Mucosa of stomach (tissue), 1 donor: Measurements from ENCODE around the gene KCTD20.
"Not testable (repeated sequence)": the region's sequence is repeated elsewhere in the genome, so short reads cannot be mapped to it uniquely, and the experiment has no call there.

Experiments used
- H3K27me3 ChIP-seq: one replicate; pipeline ENCODE4 v1.7.0; 2013; ENCODE audit warnings: mild to moderate bottlenecking, low read length; ENCODE audit not compliant: control insufficient read depth, insufficient read depth
- H3K36me3 ChIP-seq: one replicate; pipeline ENCODE4 v1.7.0; 2013; ENCODE audit warnings: low read length; ENCODE audit not compliant: control insufficient read depth, insufficient read depth
- H3K4me1 ChIP-seq: one replicate; pipeline ENCODE4 v1.7.0; 2013; ENCODE audit warnings: mild to moderate bottlenecking, low read length; ENCODE audit not compliant: control insufficient read depth, insufficient read depth
- H3K4me3 ChIP-seq: one replicate; pipeline ENCODE4 v1.7.0; 2013; ENCODE audit warnings: low read length
- H3K9ac ChIP-seq: one replicate; pipeline ENCODE4 v1.7.0; 2013; ENCODE audit warnings: mild to moderate bottlenecking, low read length, moderate library complexity
- H3K9me3 ChIP-seq: one replicate; pipeline ENCODE4 v1.7.0; 2013; ENCODE audit warnings: mild to moderate bottlenecking, low read length, moderate library complexity; ENCODE audit not compliant: control insufficient read depth
- donor health status: Pancreatic carcinoma.

The KCTD20 gene

DNA sequence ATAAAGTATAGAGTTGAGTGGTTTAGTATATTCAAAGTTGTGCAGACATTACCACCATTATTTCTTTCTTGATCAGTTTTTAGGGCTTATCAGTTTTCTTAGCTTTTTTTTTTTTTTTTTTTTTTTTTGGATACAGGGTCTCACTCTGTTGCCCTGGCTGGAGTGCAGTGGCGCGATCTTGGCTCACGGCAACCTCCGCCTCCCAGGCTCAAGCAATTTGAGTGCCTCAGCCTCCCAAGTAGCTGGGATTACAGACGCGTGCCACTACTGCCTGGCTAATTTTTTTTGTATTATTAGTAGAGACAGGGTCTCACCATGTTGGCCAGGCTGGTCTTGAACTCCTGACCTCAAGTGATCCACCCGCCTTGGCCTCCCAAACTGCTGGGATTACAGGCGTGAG lies 10.1 kb downstream of the KCTD20 start:
- H3K4me3 ChIP-seq, H3K4me1 ChIP-seq, H3K9ac ChIP-seq, H3K36me3 ChIP-seq, H3K27me3 ChIP-seq, H3K9me3 ChIP-seq: not testable (repeated sequence)

DNA sequence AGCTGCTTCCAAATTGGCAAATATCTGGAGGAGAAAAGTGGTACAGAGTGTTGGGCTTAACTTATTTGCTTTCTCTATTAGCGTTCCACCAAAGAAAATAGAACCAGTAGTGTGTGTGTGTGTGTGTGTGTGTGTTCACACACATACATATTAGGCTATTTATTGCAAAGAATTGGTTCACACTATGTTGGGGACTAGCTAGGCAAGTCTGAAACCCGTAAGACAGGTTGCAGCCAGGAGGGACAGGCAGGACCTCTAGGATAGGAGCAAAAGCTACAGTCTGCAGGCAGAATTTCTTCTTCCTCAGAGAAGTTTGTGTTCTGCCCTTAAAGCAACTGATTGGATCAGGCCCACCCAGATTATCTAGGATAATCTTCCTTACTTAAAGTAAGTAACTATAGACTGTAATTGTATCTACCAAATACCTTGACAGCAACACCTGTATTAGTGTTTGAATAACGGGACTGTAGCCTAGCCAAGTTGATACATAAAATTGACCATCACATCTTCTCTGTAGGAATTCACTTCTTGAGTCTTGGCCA lies 12.8 kb downstream of the KCTD20 start:
- H3K27me3 ChIP-seq: no peaks in the 10 kb centered on the region
- no peaks in the 10 kb centered on the region for H3K36me3 ChIP-seq
- no peak overlapping the region for H3K4me3 ChIP-seq
- no peaks in the 10 kb centered on the region for H3K9me3 ChIP-seq
- H3K9ac ChIP-seq: no peak overlapping the region
- H3K4me1 ChIP-seq: no peaks in the 10 kb centered on the region

DNA sequence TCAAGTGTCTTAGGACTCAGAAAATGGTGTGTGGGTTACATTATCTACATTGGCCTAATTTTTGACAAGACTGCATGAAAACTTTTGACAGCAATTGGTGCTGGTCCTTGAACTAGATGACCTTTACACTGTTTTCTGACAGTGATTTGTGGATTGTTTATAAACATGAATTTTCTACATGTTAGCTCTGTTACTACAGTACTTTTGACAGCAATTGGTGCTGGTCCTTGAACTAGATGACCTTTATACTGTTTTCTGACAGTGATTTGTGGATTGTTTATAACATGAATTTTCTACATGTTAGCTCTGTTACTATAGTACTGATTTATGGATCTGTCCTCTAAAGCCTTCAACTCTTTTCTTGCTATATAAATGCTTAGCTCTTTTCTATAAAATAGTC lies 16.7 kb downstream of the KCTD20 start:
- Histone ChIP-seq H3K9me3 (no peaks in the 10 kb centered on the region), H3K4me3 (no peak overlapping the region), H3K9ac (no peak overlapping the region), H3K36me3 (no peaks in the 10 kb centered on the region), H3K27me3 (no peaks in the 10 kb centered on the region), H3K4me1 (no peaks in the 10 kb centered on the region)

DNA sequence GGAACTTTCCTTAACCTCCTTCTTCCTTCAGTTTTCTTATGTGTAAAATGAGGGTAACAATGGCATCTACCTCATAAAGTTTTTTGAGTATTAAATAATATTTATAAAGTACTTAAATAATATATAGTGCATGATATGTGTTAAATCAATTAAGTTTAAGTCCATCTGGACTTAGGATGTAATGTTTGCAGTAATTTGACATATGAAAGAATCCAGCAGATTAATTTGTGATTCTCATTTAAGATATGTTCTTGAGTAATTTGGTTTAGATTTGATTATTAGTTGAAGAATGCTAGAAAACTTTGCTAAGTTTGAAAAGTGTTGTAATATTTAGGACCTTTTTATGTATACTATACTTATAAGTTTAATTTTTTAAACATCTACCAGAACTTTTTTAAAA lies 18.1 kb downstream of the KCTD20 start:
- no peak overlapping the region for H3K4me3 ChIP-seq
- no peaks in the 10 kb centered on the region for H3K9me3 ChIP-seq
- no peak overlapping the region for H3K9ac ChIP-seq
- H3K27me3 ChIP-seq: no peaks in the 10 kb centered on the region
- H3K36me3 ChIP-seq: no peaks in the 10 kb centered on the region
- no peaks in the 10 kb centered on the region for H3K4me1 ChIP-seq

DNA sequence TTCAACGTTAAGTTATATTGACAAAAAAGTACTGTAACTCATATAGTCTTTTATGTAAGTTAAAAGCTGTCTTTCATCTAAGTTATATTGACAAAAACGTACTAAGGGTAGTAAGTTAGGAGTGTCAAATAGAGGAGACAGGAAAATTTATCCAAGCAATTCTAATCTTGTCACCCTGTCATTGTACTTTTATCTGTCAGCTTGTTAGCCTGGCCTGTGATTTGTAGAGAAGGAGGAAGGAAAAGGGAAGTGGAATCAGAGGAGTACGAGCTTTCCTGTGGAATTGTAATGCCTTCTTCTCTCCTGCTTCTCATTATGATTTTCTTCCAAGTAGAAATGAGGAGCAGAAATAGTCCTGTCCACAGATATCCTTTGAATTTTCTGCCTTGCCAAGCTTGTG lies 18.8 kb downstream of the KCTD20 start:
- Histone ChIP-seq H3K36me3 (no peaks in the 10 kb centered on the region), H3K27me3 (no peaks in the 10 kb centered on the region), H3K4me1 (no peaks in the 10 kb centered on the region), H3K9ac (no peak overlapping the region), H3K9me3 (no peaks in the 10 kb centered on the region), H3K4me3 (no peak overlapping the region)

DNA sequence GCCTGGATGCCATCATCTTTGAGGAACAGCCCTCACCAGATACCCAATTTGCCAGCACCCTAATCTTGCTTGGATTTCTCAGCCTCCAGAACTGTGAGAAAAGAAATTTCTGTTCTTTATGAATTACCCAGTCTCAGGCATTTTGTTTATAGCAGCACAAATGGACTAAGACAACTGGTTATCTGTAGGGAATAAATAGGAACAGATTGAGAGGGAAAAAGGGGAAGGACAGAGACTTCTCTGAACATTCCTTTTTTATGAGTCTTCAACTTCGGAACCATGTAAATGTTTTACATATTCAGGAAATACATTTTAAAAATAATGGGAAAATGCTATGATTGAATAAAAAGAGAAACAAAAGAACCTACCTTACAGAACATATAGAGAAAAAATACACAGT lies 20.9 kb downstream of the KCTD20 start:
- no peaks in the 10 kb centered on the region for H3K9me3 ChIP-seq
- no peaks in the 10 kb centered on the region for H3K36me3 ChIP-seq
- H3K27me3 ChIP-seq: no peaks in the 10 kb centered on the region
- no peak overlapping the region for H3K4me3 ChIP-seq
- H3K9ac ChIP-seq: no peak overlapping the region
- no peaks in the 10 kb centered on the region for H3K4me1 ChIP-seq

DNA sequence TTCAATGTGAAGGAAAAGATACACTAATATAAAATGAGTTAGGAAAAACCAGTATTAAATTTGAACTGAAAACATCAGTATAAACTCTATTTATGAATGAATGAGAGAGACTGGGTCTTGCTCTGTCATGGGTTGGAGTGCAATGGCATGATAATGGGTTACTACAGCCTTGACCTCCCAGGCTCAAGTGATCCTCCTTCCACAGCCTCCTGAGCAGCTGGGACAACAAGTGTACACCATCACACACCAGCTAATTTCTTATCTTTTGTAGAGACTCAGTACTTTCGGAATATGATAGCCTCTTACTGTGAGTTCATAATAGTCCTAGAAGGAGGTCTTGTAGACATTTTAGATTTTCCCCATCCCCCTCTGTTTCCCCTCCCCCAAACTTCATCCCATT lies 21.4 kb downstream of the KCTD20 start:
- H3K36me3 ChIP-seq: no peaks in the 10 kb centered on the region
- H3K4me1 ChIP-seq: no peaks in the 10 kb centered on the region
- no peaks in the 10 kb centered on the region for H3K9me3 ChIP-seq
- no peak overlapping the region for H3K4me3 ChIP-seq
- no peak overlapping the region for H3K9ac ChIP-seq
- H3K27me3 ChIP-seq: no peaks in the 10 kb centered on the region

DNA sequence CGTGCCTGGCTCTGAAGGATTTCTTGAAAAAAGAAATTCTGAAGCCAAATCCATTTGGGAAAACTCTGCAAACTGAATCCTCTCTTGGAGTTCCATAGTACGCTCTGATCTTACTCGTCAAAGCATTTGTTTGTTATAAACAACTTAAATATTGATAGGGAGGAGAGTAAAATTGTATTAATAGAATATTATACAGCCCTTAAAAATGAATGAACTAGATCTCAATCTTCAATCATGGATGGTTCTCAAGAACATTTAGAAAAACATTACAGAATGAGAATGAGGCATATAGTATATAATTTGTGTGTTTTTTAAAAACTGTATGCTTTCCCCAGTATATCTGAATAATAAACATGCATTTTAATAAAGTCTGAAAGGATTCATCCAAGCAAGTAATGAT lies 24.8 kb downstream of the KCTD20 start:
- no peaks in the 10 kb centered on the region for H3K27me3 ChIP-seq
- no peaks in the 10 kb centered on the region for H3K36me3 ChIP-seq
- H3K4me3 ChIP-seq: no peak overlapping the region
- H3K4me1 ChIP-seq: no peaks in the 10 kb centered on the region
- H3K9ac ChIP-seq: no peak overlapping the region
- no peaks in the 10 kb centered on the region for H3K9me3 ChIP-seq

DNA sequence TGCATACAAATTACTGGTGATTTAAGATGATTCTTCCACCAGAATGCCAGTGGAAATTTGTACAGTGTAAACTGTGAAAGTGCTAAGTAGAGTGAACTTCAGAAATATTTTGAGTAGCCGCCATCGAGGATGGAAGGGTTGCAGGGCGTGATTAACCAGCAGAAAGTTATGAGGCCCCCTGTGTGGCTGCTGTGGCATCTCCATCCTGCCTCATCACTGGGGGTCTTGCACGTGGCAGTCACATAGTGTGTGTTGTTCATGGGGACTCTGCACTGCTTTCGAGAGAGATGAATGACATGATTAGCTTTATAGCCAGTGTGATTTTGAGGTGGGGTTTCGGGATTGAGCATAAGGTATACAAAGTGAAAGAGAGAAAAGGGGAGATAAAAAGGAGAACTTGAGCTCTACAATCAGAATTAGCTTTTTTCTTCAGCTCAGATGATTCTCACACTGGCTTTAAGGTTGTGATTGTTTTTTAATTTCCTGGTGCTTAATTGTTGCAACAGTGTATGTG lies 26.4 kb downstream of the KCTD20 start:
- Histone ChIP-seq H3K9ac (no peak overlapping the region), H3K36me3 (no peaks in the 10 kb centered on the region), H3K4me3 (no peak overlapping the region), H3K4me1 (no peaks in the 10 kb centered on the region), H3K27me3 (no peaks in the 10 kb centered on the region), H3K9me3 (no peaks in the 10 kb centered on the region)

DNA sequence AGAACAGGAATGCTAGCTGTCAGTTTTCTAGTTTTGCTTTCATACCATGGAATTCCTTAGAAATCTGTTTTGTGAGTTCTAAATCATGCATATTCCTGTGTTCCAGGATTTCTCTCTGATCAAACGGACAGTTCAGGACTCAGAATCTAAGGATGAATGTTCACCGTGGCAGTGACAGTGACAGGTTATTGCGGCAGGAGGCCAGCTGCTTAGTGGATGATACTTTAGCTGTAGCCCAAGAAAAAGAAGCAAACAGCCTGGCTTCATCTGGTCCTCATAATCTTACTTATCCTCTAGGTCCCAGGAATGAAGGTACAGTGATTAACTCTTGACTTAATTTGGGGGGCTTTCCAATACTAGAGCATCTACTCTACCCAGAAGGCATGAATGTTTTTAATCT lies 27.1 kb downstream of the KCTD20 start:
- no peak overlapping the region for H3K9ac ChIP-seq
- H3K36me3 ChIP-seq: no peaks in the 10 kb centered on the region
- no peaks in the 10 kb centered on the region for H3K27me3 ChIP-seq
- H3K4me3 ChIP-seq: no peak overlapping the region
- no peaks in the 10 kb centered on the region for H3K9me3 ChIP-seq
- H3K4me1 ChIP-seq: no peaks in the 10 kb centered on the region

DNA sequence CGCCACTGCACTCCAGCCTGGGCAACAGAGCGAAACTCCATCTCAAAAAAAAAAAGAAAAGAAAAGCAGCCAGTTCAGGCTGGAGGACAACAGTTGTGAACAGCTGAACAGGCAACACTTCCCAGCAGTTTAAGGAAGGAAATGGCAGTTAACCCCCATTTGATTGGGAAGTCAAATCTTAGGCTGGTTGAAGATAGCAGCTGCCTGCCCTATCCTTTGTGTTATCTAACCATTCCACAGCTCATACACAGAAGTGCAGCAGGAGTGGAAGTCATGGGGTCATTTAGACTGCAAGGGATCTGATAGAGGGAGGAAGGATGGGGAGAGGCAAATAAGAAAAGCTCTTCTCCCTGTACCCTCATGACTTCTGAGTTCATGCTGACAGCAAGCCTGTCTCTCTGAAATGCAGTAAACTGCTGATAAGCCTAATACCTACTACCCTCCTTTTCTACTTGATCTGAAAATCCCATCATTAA lies 35.3 kb downstream of the KCTD20 start:
- H3K4me3 ChIP-seq: no peak overlapping the region
- no peaks in the 10 kb centered on the region for H3K36me3 ChIP-seq
- H3K9me3 ChIP-seq: no peaks in the 10 kb centered on the region
- no peak overlapping the region for H3K9ac ChIP-seq
- H3K4me1 ChIP-seq: no peaks in the 10 kb centered on the region
- H3K27me3 ChIP-seq: no peaks in the 10 kb centered on the region

DNA sequence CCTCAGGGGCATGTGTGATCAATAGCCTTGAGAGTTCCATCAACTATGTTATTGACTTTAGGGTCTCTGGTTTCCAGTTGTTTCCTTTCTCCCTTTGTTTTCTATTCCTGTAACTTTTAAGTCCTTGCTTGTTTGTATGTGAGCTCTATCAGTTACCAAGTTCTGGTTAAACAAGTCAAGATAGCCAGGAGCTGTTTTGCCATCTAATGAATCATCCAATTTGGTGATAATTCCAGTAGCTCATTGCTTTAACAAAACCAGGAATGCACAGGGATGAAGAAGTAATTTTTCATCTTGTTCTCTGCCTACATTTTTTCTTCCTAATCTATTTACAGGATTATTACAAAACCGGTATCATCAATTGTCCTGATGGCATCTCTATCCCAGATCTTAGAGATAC lies 36.5 kb downstream of the KCTD20 start:
- Histone ChIP-seq H3K4me1 (no peaks in the 10 kb centered on the region), H3K4me3 (no peak overlapping the region), H3K36me3 (no peaks in the 10 kb centered on the region), H3K9me3 (no peaks in the 10 kb centered on the region), H3K9ac (no peak overlapping the region), H3K27me3 (no peaks in the 10 kb centered on the region)

DNA sequence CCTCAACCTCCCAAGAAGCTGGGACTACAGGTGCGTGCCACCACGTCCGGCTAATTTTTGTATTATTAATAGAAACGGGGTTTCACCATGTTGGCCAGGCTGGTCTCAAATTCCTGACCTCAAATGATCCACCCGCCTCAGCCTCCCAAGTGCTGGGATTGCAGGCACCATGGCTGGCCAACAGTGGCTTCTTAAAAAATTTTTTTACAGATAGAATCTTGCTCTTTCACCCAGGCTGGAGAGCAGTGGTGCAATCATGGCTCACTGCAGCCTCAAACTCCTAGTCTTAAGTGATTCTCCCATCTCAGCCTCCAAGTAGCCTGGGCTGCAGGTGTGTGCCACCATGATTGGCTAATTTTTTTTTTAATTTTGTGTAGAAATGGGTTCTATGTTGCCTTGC lies 40.5 kb downstream of the KCTD20 start:
- H3K36me3 ChIP-seq, H3K4me3 ChIP-seq, H3K9ac ChIP-seq, H3K4me1 ChIP-seq, H3K9me3 ChIP-seq, H3K27me3 ChIP-seq: not testable (repeated sequence)
